Fibroblast of the conjunctiva (primary cell): ENCODE data around the gene TULP4.
A peak's percentile ranks its signal among the peaks of the same experiment; 100 is the strongest.

ENCODE experiments used
- DNase-seq: peaks from one replicate; pipeline ENCODE4 v3.0.0-alpha.2; 2010; ENCODE audit warnings: low read depth

The TULP4 gene

DNA sequence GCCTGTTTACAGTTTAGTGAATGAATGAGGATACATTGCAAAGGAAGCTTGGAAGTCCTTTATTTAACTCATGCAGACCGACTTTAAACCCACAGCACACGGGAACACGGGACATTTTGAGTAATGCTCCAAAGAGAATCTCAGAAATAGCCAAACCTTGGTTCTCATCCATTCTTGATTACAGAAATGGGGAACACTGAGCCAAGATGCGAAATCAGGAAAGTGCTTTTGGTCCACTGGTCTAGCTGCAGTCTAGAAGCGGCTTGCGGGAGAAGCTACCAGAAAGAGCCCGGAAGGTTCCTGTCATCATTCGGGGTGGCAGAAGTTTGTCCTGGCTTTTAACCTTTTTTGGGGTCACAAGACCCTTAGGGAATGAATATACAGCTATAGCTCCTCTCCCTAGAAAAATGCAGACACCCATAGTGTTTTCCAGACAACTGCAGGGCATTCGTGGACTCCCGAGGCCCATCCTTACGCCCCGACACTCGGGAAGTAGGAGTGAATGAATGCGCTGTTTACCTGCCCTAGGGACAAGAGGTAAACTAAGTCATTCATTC, 247.2 kb downstream of the TULP4 start:
- DNase-seq, result no peak

DNA sequence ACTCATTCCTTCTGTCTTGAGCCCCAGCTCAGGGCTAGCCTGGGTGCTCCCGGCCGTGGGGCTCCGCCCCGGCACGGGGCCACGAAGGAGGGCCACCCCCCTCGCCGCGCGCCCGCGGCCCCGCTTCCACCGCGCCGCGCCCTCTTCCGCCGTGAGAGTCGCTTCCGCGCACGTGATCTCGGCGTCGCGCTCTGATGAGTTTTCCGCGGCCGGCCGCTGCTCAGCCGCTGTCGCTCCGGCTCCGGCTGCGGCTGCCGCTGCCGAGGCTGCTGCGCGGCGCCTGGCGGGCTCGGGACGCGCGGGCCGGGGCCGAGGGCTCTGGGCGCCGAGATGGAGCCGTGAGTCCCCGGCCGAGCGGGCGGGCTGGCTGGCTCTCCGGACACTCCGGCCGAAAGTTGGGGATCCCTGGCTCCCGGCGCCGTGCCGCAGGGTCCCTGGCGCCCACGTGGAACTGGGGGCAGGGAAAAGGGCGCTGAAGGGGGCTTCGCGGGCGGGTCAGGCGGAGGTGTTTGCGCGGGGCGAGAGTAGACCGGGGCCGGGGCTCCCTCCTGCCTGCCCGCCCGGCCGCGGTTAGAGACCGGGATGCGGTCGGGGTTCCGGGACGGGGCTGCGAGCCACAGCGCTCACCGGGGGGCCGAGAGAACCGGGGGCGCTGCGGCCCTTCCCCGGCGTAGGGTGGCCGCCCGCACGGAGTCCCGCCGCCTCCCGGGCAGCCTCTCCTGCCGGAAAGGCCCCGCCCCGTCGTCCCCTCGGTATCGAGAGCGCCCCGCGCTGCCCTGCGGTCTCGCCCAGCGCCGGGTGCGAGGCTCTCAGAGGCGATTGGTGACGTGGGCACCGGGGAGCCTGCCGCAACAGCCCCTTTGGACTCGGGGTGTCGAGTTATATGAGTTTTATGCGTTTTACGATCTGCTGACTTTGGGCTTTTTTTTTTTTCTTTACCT, 247.9 kb downstream of the TULP4 start, which contains the start of gene TMEM181:
TSS of gene TMEM181 (plus strand) at position 197 of the 941 bp plus-strand sequence. CDS start at position 331, 134 bp downstream.
- peak; percentile 42 for DNase-seq

DNA sequence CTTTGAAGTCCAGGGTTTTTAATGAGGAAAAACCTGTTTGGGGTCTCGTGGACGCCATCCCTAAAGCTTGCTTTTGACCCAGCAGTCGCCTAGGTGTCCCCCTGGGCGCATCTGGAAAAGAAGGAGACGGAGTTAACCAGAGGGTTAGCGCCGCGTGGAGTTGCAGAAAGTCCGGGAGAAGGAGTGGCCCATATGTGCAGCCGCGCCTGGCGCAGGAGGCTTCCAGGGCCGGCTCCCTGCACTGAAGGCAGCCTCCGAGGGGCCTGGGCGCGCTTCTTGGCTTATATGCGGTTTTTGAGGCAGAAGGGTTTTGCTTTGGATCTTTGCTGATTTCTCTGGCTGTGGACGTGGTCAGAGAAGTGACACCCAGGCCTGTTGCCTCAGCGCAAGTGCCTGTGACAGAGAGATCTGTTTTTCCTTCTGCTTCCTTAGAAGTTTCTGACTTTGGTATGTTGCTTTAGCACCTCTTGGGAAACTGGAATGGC, 248.6 kb downstream of the TULP4 start:
- DNase-seq, result no peak
